HUES48 (cell line): ENCODE results near the gene ROCK2.

ENCODE experiments used
- H3K27ac ChIP-seq: one replicate; pipeline ENCODE4 v1.7.0; 2013; ENCODE audit warnings: low read depth, low read length, inconsistent platforms
- H3K27me3 ChIP-seq: 2 replicates; pipeline ENCODE4 v1.6.1; 2013; ENCODE audit warnings: mild to moderate bottlenecking, low read length; ENCODE audit not compliant: control insufficient read depth, insufficient read depth
- H3K36me3 ChIP-seq: 2 replicates; pipeline ENCODE4 v1.6.1; 2013; ENCODE audit warnings: low read length; ENCODE audit not compliant: control insufficient read depth, insufficient read depth
- H3K4me1 ChIP-seq: 2 replicates; pipeline ENCODE4 v1.6.1; 2013; ENCODE audit warnings: mild to moderate bottlenecking, low read length; ENCODE audit not compliant: control insufficient read depth, insufficient read depth
- H3K4me3 ChIP-seq: 2 replicates; pipeline ENCODE4 v1.5.1; 2013; ENCODE audit warnings: mild to moderate bottlenecking, low read depth, low read length
- H3K9ac ChIP-seq: 2 replicates; pipeline ENCODE4 v1.6.1; 2013; ENCODE audit warnings: mild to moderate bottlenecking, low read depth, low read length, moderate library complexity
- H3K9me3 ChIP-seq: 2 replicates; pipeline ENCODE4 v1.6.1; 2013; ENCODE audit warnings: low read length; ENCODE audit not compliant: control insufficient read depth, insufficient read depth

ROCK2 gene

GRCh38 chr2:11352781-11353537 lies 8.5 kb upstream of the ROCK2 start:
- Histone ChIP-seq H3K9me3 (no peaks in the 10 kb centered on the region), H3K27me3 (no peaks in the 10 kb centered on the region), H3K27ac (no peak overlapping the region), H3K4me3 (no peak overlapping the region), H3K4me1 (0 out of 2 replicates have a peak, but pooled peaks cover 4% of the 10 kb centered on the region), H3K9ac (no peak overlapping the region), H3K36me3 (no peaks in the 10 kb centered on the region)

- Histone ChIP-seq H3K27me3 (no peaks in the 10 kb centered on the region), H3K27ac (no peak overlapping the region), H3K9me3 (no peaks in the 10 kb centered on the region), H3K9ac (no peak overlapping the region), H3K36me3 (no peaks in the 10 kb centered on the region), H3K4me1 (peaks cover 13% of the 10 kb centered on the region), H3K4me3 (no peak overlapping the region)
Measured at GRCh38 chr2:11348209-11348749, 3.8 kb upstream of the ROCK2 start.

- H3K36me3 ChIP-seq, result no peaks in the 10 kb centered on the region
- peaks cover 18% of the 10 kb centered on the region for H3K4me1 ChIP-seq
- no peak overlapping the region for H3K9ac ChIP-seq
- no peak overlapping the region for H3K4me3 ChIP-seq
- H3K27ac ChIP-seq, result no peak overlapping the region
- no peaks in the 10 kb centered on the region for H3K27me3 ChIP-seq
- no peaks in the 10 kb centered on the region for H3K9me3 ChIP-seq
Measured at GRCh38 chr2:11347403-11347959, 3.0 kb upstream of the ROCK2 start.

GRCh38 chr2:11346023-11346482 lies 1.6 kb upstream of the ROCK2 start:
- H3K36me3 ChIP-seq, result no peaks in the 10 kb centered on the region
- H3K4me1 ChIP-seq, result peaks cover 23% of the 10 kb centered on the region
- H3K9ac ChIP-seq, result no peak overlapping the region
- no peaks in the 10 kb centered on the region for H3K9me3 ChIP-seq
- no peaks in the 10 kb centered on the region for H3K27me3 ChIP-seq
- no peak overlapping the region for H3K27ac ChIP-seq
- peak overlapping the region; percentile 89; the same call in 1 of the 2 replicates for H3K4me3 ChIP-seq

GRCh38 chr2:11344956-11345677 lies 681 bp upstream of the ROCK2 start:
- Histone ChIP-seq H3K36me3 (no peaks in the 10 kb centered on the region), H3K27ac (peak overlapping the region; percentile 96), H3K9me3 (no peaks in the 10 kb centered on the region), H3K4me1 (peaks cover 24% of the 10 kb centered on the region), H3K9ac (peak overlapping the region; percentile 73), H3K27me3 (no peaks in the 10 kb centered on the region), H3K4me3 (peak overlapping the region; percentile 89)

- Histone ChIP-seq H3K27me3 (no peaks in the 10 kb centered on the region), H3K27ac (peak overlapping the region; percentile 89), H3K9me3 (no peaks in the 10 kb centered on the region), H3K9ac (peak overlapping the region; percentile 75), H3K4me3 (peak overlapping the region; percentile 89), H3K36me3 (no peaks in the 10 kb centered on the region), H3K4me1 (peaks cover 26% of the 10 kb centered on the region)
Measured at GRCh38 chr2:11343650-11344341, 640 bp downstream of the ROCK2 start.

- H3K36me3 ChIP-seq, result no peaks in the 10 kb centered on the region
- H3K4me1 ChIP-seq, result peaks cover 25% of the 10 kb centered on the region
- H3K9ac ChIP-seq, result peak overlapping the region; percentile 75; the same call in 1 of the 2 replicates
- H3K27me3 ChIP-seq, result no peaks in the 10 kb centered on the region
- H3K9me3 ChIP-seq, result no peaks in the 10 kb centered on the region
- peak overlapping the region; percentile 89 for H3K27ac ChIP-seq
- peak overlapping the region; percentile 89 for H3K4me3 ChIP-seq
Measured at GRCh38 chr2:11343368-11343649, 1.1 kb downstream of the ROCK2 start.

GRCh38 chr2:11342551-11343367 lies 1.7 kb downstream of the ROCK2 start:
- Histone ChIP-seq H3K27ac (peak overlapping the region; percentile 7), H3K9ac (no peak overlapping the region), H3K27me3 (no peaks in the 10 kb centered on the region), H3K4me3 (peak overlapping the region; percentile 89), H3K36me3 (no peaks in the 10 kb centered on the region), H3K4me1 (peaks cover 22% of the 10 kb centered on the region), H3K9me3 (no peaks in the 10 kb centered on the region)

GRCh38 chr2:11340717-11341116 lies 3.7 kb downstream of the ROCK2 start:
- Histone ChIP-seq H3K9ac (no peak overlapping the region), H3K4me1 (peaks cover 18% of the 10 kb centered on the region), H3K4me3 (no peak overlapping the region), H3K27me3 (no peaks in the 10 kb centered on the region), H3K9me3 (no peaks in the 10 kb centered on the region), H3K27ac (no peak overlapping the region), H3K36me3 (no peaks in the 10 kb centered on the region)

- Histone ChIP-seq H3K4me1 (peaks cover 13% of the 10 kb centered on the region), H3K4me3 (no peak overlapping the region)
Measured at GRCh38 chr2:11339508-11340083, 4.8 kb downstream of the ROCK2 start.

More at GRCh38 chr2:11339508-11340083, 4.8 kb downstream of the ROCK2 start:
- no peaks in the 10 kb centered on the region for H3K9me3 ChIP-seq
- H3K9ac ChIP-seq, result no peak overlapping the region
- no peak overlapping the region for H3K27ac ChIP-seq
- H3K36me3 ChIP-seq, result no peaks in the 10 kb centered on the region
- no peaks in the 10 kb centered on the region for H3K27me3 ChIP-seq
